H1 (cell line): ENCODE measurements around the gene CAMTA2. TPM values are rescaled to one million over a fixed set of nuclear protein-coding genes. Genes with fewer than 3 reads are reported as not detected.

ENCODE experiments used
- CTCF ChIA-PET: fragments of 300-600 bp; sonication (Branson Sonifier 250); formaldehyde crosslinking; loops from one replicate; lab custom pipeline; 2021; ENCODE audit not compliant: partially characterized antibody; lab: Charles Lee
- POLR2A ChIA-PET: fragments of 300-600 bp; sonication (Branson Sonifier 250); formaldehyde crosslinking; loops from one replicate; lab custom pipeline; 2021; ENCODE audit warnings: inconsistent platforms; ENCODE audit not compliant: partially characterized antibody; lab: Charles Lee
- DNase-seq, 2 experiments: peaks; one replicate each; pipeline versions ENCODE4 v3.0.0 to v3.0.0-alpha.2; 2010 to 2022; ENCODE audit warnings: low spot score in 2 of 2, low read depth in 1 of 2, mixed read lengths in 1 of 2
- FAIRE-seq: peaks from 2 replicates; lab custom pipeline; 2011; peaks lifted over from hg19 to GRCh38; lab: Jason Lieb, UNC
- H2AFZ ChIP-seq: 2 replicates; pipeline ENCODE4 v1.8.1; 2012; ENCODE audit warnings: low read length, inconsistent platforms
- H2AK5ac ChIP-seq: 2 replicates; pipeline ENCODE4 v1.6.1; 2013; ENCODE audit warnings: low read depth, low read length
- H2BK120ac ChIP-seq: replicated peaks from 2 replicates; pipeline ENCODE3; 2013; ENCODE audit warnings: low read depth, low read length, inconsistent platforms
- H2BK12ac ChIP-seq: 2 replicates; pipeline ENCODE4 v1.6.1; 2013; ENCODE audit warnings: low read depth, low read length
- H2BK15ac ChIP-seq: 2 replicates; pipeline ENCODE4 v1.6.1; 2013; ENCODE audit warnings: low read length
- H2BK20ac ChIP-seq: 2 replicates; pipeline ENCODE4 v1.6.1; 2013; ENCODE audit warnings: low read length
- H2BK5ac ChIP-seq: 2 replicates; pipeline ENCODE4 v1.6.1; 2013; ENCODE audit warnings: low read depth, low read length
- H3K14ac ChIP-seq: 2 replicates; pipeline ENCODE4 v1.6.1; 2013; ENCODE audit warnings: inconsistent platforms; ENCODE audit not compliant: insufficient read length
- H3K18ac ChIP-seq: 2 replicates; pipeline ENCODE4 v1.6.1; 2013; ENCODE audit warnings: low read length; ENCODE audit errors: extremely low read depth
- H3K23ac ChIP-seq: 2 replicates; pipeline ENCODE4 v1.6.1; 2013; ENCODE audit warnings: inconsistent platforms; ENCODE audit not compliant: insufficient read length
- H3K23me2 ChIP-seq: 2 replicates; pipeline ENCODE4 v1.6.1; 2013; ENCODE audit warnings: low read depth, low read length
- H3K27ac ChIP-seq: 2 replicates; pipeline ENCODE4 v1.6.1; 2011; ENCODE audit warnings: low read depth, low read length, inconsistent platforms
- H3K27me3 ChIP-seq, 4 experiments: replicated peaks in 1 of 4; 1 replicate in 1 of 4; 2 replicates in 3 of 4; pipeline versions ENCODE4 v1.6.1 to v1.8.1; 2011 to 2013; ENCODE audit warnings: low read length in 3 of 4, mild to moderate bottlenecking in 3 of 4, inconsistent platforms in 2 of 4, mixed read lengths in 2 of 4, moderate library complexity in 1 of 4; ENCODE audit not compliant: control insufficient read depth in 3 of 4, insufficient read depth in 3 of 4; ENCODE audit errors: extremely low read depth in 1 of 4
- H3K36me3 ChIP-seq, 4 experiments: 2 replicates each; pipeline versions ENCODE4 v1.6.1 to v1.8.1; 2011 to 2013; ENCODE audit warnings: mild to moderate bottlenecking in 4 of 4, low read length in 3 of 4, moderate library complexity in 2 of 4, control low read depth in 1 of 4, inconsistent platforms in 1 of 4; ENCODE audit not compliant: insufficient read depth in 4 of 4, control insufficient read depth in 2 of 4
- H3K4ac ChIP-seq: replicated peaks from 2 replicates; pipeline ENCODE3; 2013; ENCODE audit warnings: low read length, low read depth, mixed read lengths, inconsistent platforms; ENCODE audit not compliant: insufficient read length
- H3K4me1 ChIP-seq, 4 experiments: replicated peaks in 1 of 4; 1 replicate in 1 of 4; 2 replicates in 3 of 4; pipeline versions ENCODE4 v1.6.1 to v1.8.1; 2011 to 2013; ENCODE audit warnings: low read length in 3 of 4, inconsistent platforms in 2 of 4, mixed read lengths in 1 of 4; ENCODE audit not compliant: insufficient read depth in 4 of 4, control insufficient read depth in 3 of 4
- H3K4me2 ChIP-seq, 2 experiments: 2 replicates each; pipeline versions ENCODE4 v1.6.1 to v1.8.1; 2011 to 2013; ENCODE audit warnings: low read depth in 2 of 2, low read length in 2 of 2, control low read depth in 1 of 2, inconsistent platforms in 1 of 2, mild to moderate bottlenecking in 1 of 2; ENCODE audit not compliant: insufficient read depth in 1 of 2
- H3K4me3 ChIP-seq, 4 experiments: fragments of 200-600, 300-600 bp in 1 of 4; sonication (generic), shearing (Covaris generic), sonication (Bioruptor Twin) in 1 of 4; 2 replicates each; pipeline versions ENCODE4 v1.5.1 to v1.8.1; 2011 to 2016; ENCODE audit warnings: low read length in 4 of 4, low read depth in 3 of 4, control low read depth in 2 of 4, inconsistent platforms in 2 of 4, mild to moderate bottlenecking in 2 of 4, mixed read lengths in 1 of 4, moderate library complexity in 1 of 4; ENCODE audit not compliant: insufficient read depth in 2 of 4; ENCODE audit errors: extremely low read depth in 1 of 4
- H3K56ac ChIP-seq: replicated peaks from 2 replicates; pipeline ENCODE3; 2013; ENCODE audit warnings: low read depth, mild to moderate bottlenecking, mixed read lengths, low read length, inconsistent platforms; ENCODE audit not compliant: insufficient read length
- H3K79me1 ChIP-seq: 2 replicates; pipeline ENCODE4 v1.6.1; 2013; ENCODE audit warnings: low read depth, low read length, control low read depth
- H3K79me2 ChIP-seq, 2 experiments: 2 replicates each; pipeline versions ENCODE4 v1.6.1 to v1.8.1; 2012 to 2013; ENCODE audit warnings: low read length in 2 of 2, mild to moderate bottlenecking in 2 of 2, inconsistent platforms in 1 of 2; ENCODE audit not compliant: insufficient read depth in 2 of 2, control insufficient read depth in 1 of 2
- H3K9ac ChIP-seq, 4 experiments: replicated peaks in 1 of 4; 1 replicate in 1 of 4; 2 replicates in 3 of 4; pipeline versions ENCODE4 v1.6.1 to v1.8.1; 2011 to 2013; ENCODE audit warnings: low read depth in 3 of 4, low read length in 3 of 4, control low read depth in 2 of 4, mild to moderate bottlenecking in 2 of 4, moderate library complexity in 2 of 4, inconsistent platforms in 1 of 4; ENCODE audit errors: extremely low read depth in 1 of 4
- H3K9me3 ChIP-seq, 2 experiments: 2 replicates each; pipeline versions ENCODE4 v1.6.1 to v1.8.1; 2012 to 2013; ENCODE audit warnings: mild to moderate bottlenecking in 2 of 2, moderate library complexity in 2 of 2, control low read depth in 1 of 2, inconsistent platforms in 1 of 2, low read depth in 1 of 2, low read length in 1 of 2, mixed read lengths in 1 of 2; ENCODE audit not compliant: insufficient read depth in 2 of 2
- H4K20me1 ChIP-seq, 2 experiments: replicated peaks in 1 of 2; 2 replicates each; pipeline versions ENCODE3 to v1.8.1; 2011 to 2013; ENCODE audit warnings: inconsistent platforms in 2 of 2, low read length in 2 of 2, mild to moderate bottlenecking in 1 of 2; ENCODE audit not compliant: insufficient read depth in 2 of 2, control insufficient read depth in 1 of 2
- H4K5ac ChIP-seq: 2 replicates; pipeline ENCODE4 v1.6.1; 2013; ENCODE audit warnings: low read length, low read depth, mixed read lengths, inconsistent platforms; ENCODE audit not compliant: insufficient read length
- H4K8ac ChIP-seq: 2 replicates; pipeline ENCODE4 v1.8.0; 2013; ENCODE audit warnings: mild to moderate bottlenecking, moderate library complexity, low read length, inconsistent platforms; ENCODE audit not compliant: insufficient read depth; ENCODE audit errors: extremely low read depth
- H4K91ac ChIP-seq: replicated peaks from 2 replicates; pipeline ENCODE3; 2013; ENCODE audit warnings: low read length, mixed read lengths, inconsistent platforms; ENCODE audit not compliant: insufficient read length
- BRCA1 ChIP-seq: IDR thresholded peaks from 2 replicates; pipeline ENCODE4 v1.6.1; 2012; ENCODE audit warnings: low read depth, low read length, improper control_type of control experiment
- EP300 ChIP-seq, 2 experiments: IDR thresholded peaks; 1 replicate in 1 of 2; 2 replicates in 1 of 2; pipeline ENCODE4 v1.6.1; 2011 to 2012; ENCODE audit warnings: low read depth in 2 of 2, low read length in 2 of 2, mild to moderate bottlenecking in 2 of 2, borderline replicate concordance in 1 of 2, inconsistent platforms in 1 of 2, moderate library complexity in 1 of 2
- SIN3A ChIP-seq, 2 experiments: IDR thresholded peaks in 1 of 2; conservative IDR thresholded peaks in 1 of 2; 2 replicates each; pipeline ENCODE4 v1.6.1; 2011 to 2012; ENCODE audit warnings: low read length in 2 of 2, improper control_type of control experiment in 1 of 2, low read depth in 1 of 2, mild to moderate bottlenecking in 1 of 2
- WGBS, 2 experiments: shearing (Covaris generic) in 1 of 2; methylation state at CpG; one replicate each; pipeline versions ENCODE4 v1.1.6 to v1.1.7; 2013 to 2015; ENCODE audit warnings: low lambda C conversion rate in 2 of 2, mixed read lengths in 2 of 2, inconsistent platforms in 1 of 2, low coverage in 1 of 2, missing lambda C conversion rate in 1 of 2; ENCODE audit not compliant: insufficient replicate concordance in 2 of 2, insufficient coverage in 1 of 2, insufficient read length in 1 of 2; ENCODE audit errors: extremely low coverage in 1 of 2, missing lambda C conversion rate in 1 of 2; 5-methylcytosine and 5-hydroxymethylcytosine counted together
- polyA plus RNA-seq, 7 experiments: library from polyadenylated mRNA; depleted of rRNA in 3 of 7; stranded (reverse) in 5 of 7; unstranded in 2 of 7; fragments of >200 nt in 5 of 7; fragments of 200-250 nt in 2 of 7; gene quantifications; 1 replicate in 5 of 7; 2 replicates in 1 of 7; 4 replicates in 1 of 7; pipeline versions ENCODE4 v1.2.1 to v1.2.3, GENCODE V29; 2011 to 2013; ENCODE audit warnings: missing spikeins in 2 of 7, mixed read lengths in 2 of 7
- total RNA-seq: library from RNA; stranded (reverse); fragmentation: NEBNext Ultra II Directional; extraction: Animal tissue kit (Norgen Biotek cat#: 25700); gene quantifications from 2 replicates; pipeline ENCODE4 v1.2.1, GENCODE V29; 2021

The CAMTA2 gene
- total and polyA plus RNA-seq, 2 of the 8 experiments (the other 6 are each of a cell fraction or from before 2014, with no cell fraction given), result 5.5 to 12.0 TPM

DNA sequence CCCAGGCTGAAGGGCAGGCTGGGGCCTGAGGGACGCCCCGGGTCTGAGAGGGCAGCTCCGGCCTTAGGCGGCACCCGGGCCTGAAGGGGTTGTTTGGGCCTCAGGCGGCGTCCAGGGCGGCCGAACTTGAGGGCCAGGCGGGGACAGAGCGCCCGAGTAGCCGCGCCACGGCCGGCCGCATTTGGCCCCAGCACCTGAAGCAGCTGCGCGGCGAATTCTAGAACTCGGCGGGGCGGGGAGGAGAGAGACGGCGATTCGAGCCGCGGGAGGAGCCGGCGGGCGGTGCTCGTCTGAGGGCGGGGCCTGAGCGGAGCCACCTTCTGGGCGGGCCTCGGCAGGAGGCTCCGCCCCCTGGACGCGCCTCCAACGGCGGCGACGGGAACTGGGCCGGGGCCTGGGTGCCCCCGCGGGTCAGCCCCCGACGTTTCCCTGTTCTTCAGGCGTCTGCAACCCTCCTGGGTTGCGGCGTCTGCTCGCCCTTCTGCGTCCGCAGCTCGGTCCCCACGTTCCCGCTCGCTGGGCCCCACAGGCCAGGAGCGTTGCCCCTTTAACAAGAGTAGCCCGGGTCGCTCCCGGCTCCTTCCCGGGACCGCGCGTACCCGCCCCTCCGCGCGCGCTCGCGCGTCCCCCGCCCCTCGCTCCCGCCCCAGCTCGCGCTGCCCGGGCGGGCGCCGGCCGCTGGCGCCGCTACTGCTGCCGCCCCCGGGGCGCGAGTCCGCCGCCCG, 10.0 kb upstream of the CAMTA2 start, which contains the start of the genes INCA1 and KIF1C:
Gene INCA1, minus strand, starts transcription at position 221 of the 725 bp plus-strand sequence. CDS start 3,085 bp downstream, outside the sequence.
Gene KIF1C, plus strand, starts transcription at position 649 of the 725 bp plus-strand sequence. CDS start 2,297 bp downstream, outside the sequence.
- Histone ChIP-seq H3K18ac (peak within 1 kb of the TSS; percentile 96), H3K56ac (peak within 1 kb of the TSS; percentile 77), H3K36me3 (peaks cover 9 to 15% (median 12%) of the 10 kb centered on the region in 4 experiments; a peak in 7 of 8 replicates), H2BK15ac (peak within 1 kb of the TSS; percentile 88; the same call in 1 of the 2 replicates), H3K27me3 (peaks cover 0 to 13% (median 1%) of the 10 kb centered on the region in 4 experiments; a peak in 4 of 7 replicates), H3K23me2 (peaks cover 11% of the 10 kb centered on the region), H3K4ac (peak within 1 kb of the TSS; percentile 96), H3K27ac (peak within 1 kb of the TSS; percentile 88; the same call in 1 of the 2 replicates), H3K9ac (peak within 1 kb of the TSS; percentile 51 to 79 (median 68)), H2BK12ac (no peak within 1 kb of the TSS), H4K91ac (peak within 1 kb of the TSS; percentile 81), H3K79me1 (peaks cover 11% of the 10 kb centered on the region), H4K20me1 (peaks cover 2 to 11% of the 10 kb centered on the region in 2 experiments), H2AK5ac (peak within 1 kb of the TSS; percentile 65; the same call in 1 of the 2 replicates), H2BK5ac (peak within 1 kb of the TSS; percentile 95), H3K4me3 (peak within 1 kb of the TSS; percentile 75 to 80 (median 78)), H2BK120ac (peak within 1 kb of the TSS; percentile 22), H2AFZ (peak within 1 kb of the TSS; percentile 72; the same call in 1 of the 2 replicates), H4K5ac (peak within 1 kb of the TSS; percentile 93), H3K23ac (no peak within 1 kb of the TSS), H3K4me2 (peak within 1 kb of the TSS; percentile 97 to 100), H3K79me2 (peaks cover 0 to 19% of the 10 kb centered on the region in 2 experiments; a peak in 2 of 4 replicates), H3K4me1 (peaks cover 4 to 17% (median 8%) of the 10 kb centered on the region in 4 experiments), H4K8ac (peak within 1 kb of the TSS; percentile 79), H3K9me3 (no peaks in the 10 kb centered on the region), H3K14ac (peak within 1 kb of the TSS; percentile 50), H2BK20ac (no peak within 1 kb of the TSS)
- POLR2A ChIA-PET, result interaction anchor here (0.7 to 4.7 kb wide), 16 partner anchors 8 to 105 kb away, joined by 3 to 36 read pairs (median 5); partner anchors contain the start of genes CAMTA2, PFN1, RNF167 and SLC25A11
- DNase-seq (peak; percentile 64 to 95), FAIRE-seq (no peak)
- CTCF ChIA-PET, result interaction anchor here (1.0 to 2.2 kb wide), 3 partner anchors 10 to 60 kb away, joined by 3 to 13 read pairs (median 8); partner anchors contain the start of gene CAMTA2
- 1% methylated on average over 27 of the region's 93 CpGs; no CpG with 5 or more reads in 1 of the 2 experiments for WGBS, 2 experiments
- TF ChIP-seq EP300 (IDR thresholded peaks at IDR 0.05; ENCODE audit: borderline replicate concordance in 1 of 2, low read depth in 2 of 2, low read length in 2 of 2), result no peak; a peak in 1 of 3 replicates
- TF ChIP-seq BRCA1, result no peak
- TF ChIP-seq SIN3A (conservative IDR thresholded peaks at IDR 0.05 in 1 of 2, IDR thresholded peaks at IDR 0.05 in 1 of 2; ENCODE audit: low read depth in 1 of 2, low read length in 2 of 2), result no peak; a peak in 1 of 4 replicates
